ENCODE measurements around the gene SLC4A2. TPM values are rescaled to one million over a fixed set of nuclear protein-coding genes. Genes with fewer than 3 reads are reported as not detected.

SLC4A2 gene
- total RNA-seq, 2 donors from 2014 or later = 76.7 to 97.4 TPM

GRCh38 chr7:151073990-151074389, 14.6 kb downstream of the SLC4A2 start:
- DNase-seq (no peak), ATAC-seq (no peak)
- intact Hi-C loops (cut with DNase I, micrococcal nuclease) = no loop called here

- no peak for DNase-seq
- no peak for ATAC-seq
- intact Hi-C loops (cut with DNase I, micrococcal nuclease) = no loop called here
Observed at GRCh38 chr7:151074817-151075661, 15.7 kb downstream of the SLC4A2 start.

GRCh38 chr7:151075662-151075971, 16.2 kb downstream of the SLC4A2 start:
- DNase-seq = no peak
- intact Hi-C loops (cut with DNase I, micrococcal nuclease) = no loop called here
- no peak for ATAC-seq

GRCh38 chr7:151075978-151076426, 16.6 kb downstream of the SLC4A2 start:
- intact Hi-C loops (cut with DNase I, micrococcal nuclease) = no loop called here
- no peak for DNase-seq
- ATAC-seq = no peak

GRCh38 chr7:151076863-151077704, 17.7 kb downstream of the SLC4A2 start:
- DNase-seq (no peak), ATAC-seq (no peak)
- intact Hi-C loops (cut with DNase I, micrococcal nuclease) = no loop called here

GRCh38 chr7:151077705-151078232, 18.4 kb downstream of the SLC4A2 start:
- DNase-seq = no peak
- peak; percentile 2 for ATAC-seq
- intact Hi-C loops (cut with DNase I, micrococcal nuclease) = no loop called here

GRCh38 chr7:151078233-151079040, 19.0 kb downstream of the SLC4A2 start:
- intact Hi-C loops (cut with DNase I, micrococcal nuclease) = no loop called here
- ATAC-seq = no peak
- no peak for DNase-seq

- intact Hi-C loops (cut with DNase I, micrococcal nuclease) = no loop called here
- DNase-seq = no peak
- ATAC-seq = no peak
Observed at GRCh38 chr7:151079199-151079910, 20.0 kb downstream of the SLC4A2 start.

- ATAC-seq (peak; percentile 36), DNase-seq (peak; percentile 56 to 60)
- intact Hi-C loops (cut with DNase I, micrococcal nuclease) = no loop called here
Observed at GRCh38 chr7:151080067-151080521, 20.7 kb downstream of the SLC4A2 start.

GRCh38 chr7:151080522-151081169, 21.3 kb downstream of the SLC4A2 start, which contains the start of gene FASTK:
Gene FASTK, minus strand, starts transcription at chr7:151080809. Its CDS starts 43 bp downstream, at chr7:151080766.
- ATAC-seq (peak; percentile 80), DNase-seq (peak; percentile 91 to 93)
- intact Hi-C loops (cut with DNase I, micrococcal nuclease) = no loop called here

GRCh38 chr7:151081170-151082101, 22.0 kb downstream of the SLC4A2 start:
- ATAC-seq = peak; percentile 50
- intact Hi-C loops (cut with DNase I, micrococcal nuclease) = no loop called here
- peak; percentile 51 to 59 for DNase-seq

- DNase-seq (no peak), ATAC-seq (no peak)
- intact Hi-C loops (cut with DNase I, micrococcal nuclease) = no loop called here
Observed at GRCh38 chr7:151082141-151083070, 23.0 kb downstream of the SLC4A2 start.

GRCh38 chr7:151083071-151083823, 23.9 kb downstream of the SLC4A2 start, which contains the start of gene TMUB1:
Gene TMUB1, minus strand, starts transcription at chr7:151083493. Its CDS starts 930 bp downstream, at chr7:151082563.
- intact Hi-C loops (cut with DNase I, micrococcal nuclease) = no loop called here
- DNase-seq = peak; percentile 83 to 90
- peak; percentile 29 for ATAC-seq

GRCh38 chr7:151083824-151084160, 24.4 kb downstream of the SLC4A2 start:
- intact Hi-C loops (cut with DNase I, micrococcal nuclease) = no loop called here
- DNase-seq (no peak), ATAC-seq (no peak)

GRCh38 chr7:151085329-151085690, 25.9 kb downstream of the SLC4A2 start:
- ATAC-seq (no peak), DNase-seq (no peak)
- intact Hi-C loops (cut with DNase I, micrococcal nuclease) = no loop called here

Data from left colon (tissue), 2 donors.